OCI-LY7 (cell line): Measurements from ENCODE around the gene NAA25. TPM values are rescaled to one million over a fixed set of nuclear protein-coding genes. Genes with fewer than 3 reads are reported as not detected.

Experiments
- BruUV-seq: library from RNA; stranded (reverse); fragments of 400-500 nt; replicated peaks from 2 replicates; lab custom pipeline; 2021; lab: Mats Ljungman, UMichigan
- CTCF ChIA-PET: fragments of 300-600 bp; sonication (Branson Sonifier 250); formaldehyde crosslinking; loops from one replicate; lab custom pipeline; 2022; ENCODE audit warnings: antibody characterized with exemption; ENCODE audit not compliant: unreplicated experiment; lab: Charles Lee
- POLR2A ChIA-PET: fragments of 300-600 bp; sonication (Branson Sonifier 250); formaldehyde crosslinking; loops from one replicate; lab custom pipeline; 2022; ENCODE audit warnings: antibody characterized with exemption; lab: Charles Lee
- DNase-seq: peaks from one replicate; pipeline ENCODE4 v3.0.0-alpha.2; 2015; ENCODE audit warnings: low spot score
- H2AFZ ChIP-seq: fragments of 200-600 bp; sonication (generic), shearing (Covaris generic); 2 replicates; pipeline ENCODE4 v1.6.1; 2014; ENCODE audit warnings: mild to moderate bottlenecking, antibody characterized with exemption, low read length, moderate library complexity
- H3K27ac ChIP-seq: fragments of 200-600 bp; sonication (generic); 2 replicates; pipeline ENCODE4 v1.5.1; 2014; ENCODE audit warnings: mixed run types, low read depth, mild to moderate bottlenecking, moderate library complexity, low read length, inconsistent platforms; ENCODE audit not compliant: poor library complexity, severe bottlenecking
- H3K36me3 ChIP-seq: fragments of 200-600 bp; sonication (generic); 2 replicates; pipeline ENCODE4 v1.6.1; 2014; ENCODE audit warnings: mild to moderate bottlenecking, antibody characterized with exemption, low read length, moderate library complexity, mixed read lengths; ENCODE audit not compliant: insufficient read depth
- H3K4me1 ChIP-seq: fragments of 200-600 bp; sonication (generic); 2 replicates; pipeline ENCODE4 v1.5.1; 2014; ENCODE audit warnings: mild to moderate bottlenecking, low read length; ENCODE audit not compliant: insufficient read depth, poor library complexity, severe bottlenecking
- H3K4me2 ChIP-seq: fragments of 200-600 bp; sonication (generic); 2 replicates; pipeline ENCODE4 v1.6.1; 2014; ENCODE audit warnings: mild to moderate bottlenecking, low read length
- H3K4me3 ChIP-seq: fragments of 200-600 bp; sonication (generic); 2 replicates; pipeline ENCODE4 v1.5.1; 2014; ENCODE audit warnings: mild to moderate bottlenecking, low read depth, low read length; ENCODE audit not compliant: poor library complexity, severe bottlenecking
- H3K79me2 ChIP-seq: fragments of 200-600 bp; sonication (generic); 2 replicates; pipeline ENCODE4 v1.6.1; 2016; ENCODE audit warnings: low read depth, mild to moderate bottlenecking, low read length, moderate library complexity, mixed read lengths; ENCODE audit not compliant: insufficient read depth
- H3K9me2 ChIP-seq: fragments of 200-600 bp; sonication (generic); 2 replicates; pipeline ENCODE4 v1.6.1; 2016; ENCODE audit warnings: mild to moderate bottlenecking, low read length, mixed read lengths; ENCODE audit not compliant: insufficient read depth
- H3K9me3 ChIP-seq: fragments of 200-600 bp; sonication (generic); 2 replicates; pipeline ENCODE4 v1.6.1; 2014; ENCODE audit warnings: mild to moderate bottlenecking, mixed run types, low read length, mixed read lengths
- H4K20me1 ChIP-seq: fragments of 200-600 bp; sonication (generic); 2 replicates; pipeline ENCODE4 v1.6.1; 2014; ENCODE audit warnings: mild to moderate bottlenecking, antibody characterized with exemption, low read length, moderate library complexity, mixed read lengths; ENCODE audit not compliant: insufficient read depth
- CTCF ChIP-seq: fragments of 200-600 bp; sonication (generic); conservative IDR thresholded peaks from 2 replicates; pipeline ENCODE4 v1.5.1; 2014; ENCODE audit warnings: mild to moderate bottlenecking, antibody characterized with exemption, low read length, moderate library complexity, mixed read lengths
- EZH2phosphoT487 ChIP-seq: fragments of 200-600 bp; sonication (generic); IDR thresholded peaks from 2 replicates; pipeline ENCODE4 v1.6.1; 2018; ENCODE audit warnings: low read depth, borderline replicate concordance, mild to moderate bottlenecking, mixed run types, antibody characterized with exemption, low read length, moderate library complexity, mixed read lengths
- intact Hi-C: fragments of 100-400 bp; cut with micrococcal nuclease; formaldehyde crosslinking; loops from one replicate; pipeline ENCODE4 v1.10.0; 2022; ENCODE audit not compliant: unreplicated experiment
- total RNA-seq, 2 experiments: library from RNA; depleted of rRNA in 1 of 2; stranded (reverse); fragments of >200 nt in 1 of 2; shearing (Covaris generic) in 1 of 2; gene quantifications; 2 replicates each; pipeline ENCODE4 v1.2.3, GENCODE V29; 2014 to 2022

The NAA25 gene
- total RNA-seq, 2 experiments from 2014 or later, result 27.4 to 50.3 TPM

DNA sequence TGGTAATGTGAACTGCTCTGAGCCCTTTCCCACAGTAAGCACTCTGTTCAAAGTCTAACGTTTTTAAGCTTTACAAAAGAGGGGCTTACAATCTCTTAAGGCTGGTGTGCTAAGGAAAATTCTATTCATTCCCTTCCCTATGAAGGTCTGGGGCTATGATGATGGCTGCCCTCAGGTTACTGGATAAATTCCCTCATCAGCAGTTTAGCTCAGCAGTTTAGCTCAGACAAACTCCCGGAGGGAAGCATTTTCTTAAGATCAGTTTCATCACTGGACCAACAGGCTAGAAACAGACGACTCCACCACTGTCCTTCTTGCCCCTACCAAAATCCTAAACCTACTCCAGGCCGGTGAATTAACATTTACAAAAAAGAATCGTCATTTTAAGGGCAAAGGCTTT lies 76.3 kb downstream of the NAA25 start:
- BruUV-seq, result no TSS peak
- H3K36me3 ChIP-seq, result peaks cover 88% of the 10 kb centered on the region
- no peaks in the 10 kb centered on the region for H3K9me2 ChIP-seq
- H3K9me3 ChIP-seq, result no peaks in the 10 kb centered on the region
- CTCF ChIA-PET, result no interaction called here
- no peaks in the 10 kb centered on the region for H3K79me2 ChIP-seq
- intact Hi-C loops, result no loop called here
- POLR2A ChIA-PET, result no interaction called here
- no peak for TF ChIP-seq CTCF
- TF ChIP-seq EZH2phosphoT487, result no peak
- no peak for DNase-seq
- H3K4me2 ChIP-seq, result no peak overlapping the region
- no peak overlapping the region for H2AFZ ChIP-seq
- no peak overlapping the region for H3K4me3 ChIP-seq
- no peak overlapping the region for H3K27ac ChIP-seq
- H4K20me1 ChIP-seq, result no peaks in the 10 kb centered on the region
- no peaks in the 10 kb centered on the region for H3K4me1 ChIP-seq

- intact Hi-C loops, result no loop called here
- no peaks in the 10 kb centered on the region for H3K9me2 ChIP-seq
- POLR2A ChIA-PET, result interaction anchor here (0.6 kb wide), 2 partner anchors 19 to 26 kb away, joined by 3 to 4 read pairs; no protein-coding TSS in a partner anchor
- H3K9me3 ChIP-seq, result no peaks in the 10 kb centered on the region
- peaks cover 85% of the 10 kb centered on the region for H3K36me3 ChIP-seq
- H3K27ac ChIP-seq, result no peak overlapping the region
- H2AFZ ChIP-seq, result no peak overlapping the region
- DNase-seq, result no peak
- no peaks in the 10 kb centered on the region for H3K79me2 ChIP-seq
- TF ChIP-seq EZH2phosphoT487 (no peak), CTCF (no peak)
- no TSS peak for BruUV-seq
- H3K4me1 ChIP-seq, result peaks cover 5% of the 10 kb centered on the region
- H4K20me1 ChIP-seq, result peaks cover 1% of the 10 kb centered on the region; the same call in 1 of the 2 replicates
- no peak overlapping the region for H3K4me3 ChIP-seq
- H3K4me2 ChIP-seq, result no peak overlapping the region
- CTCF ChIA-PET, result no interaction called here
Observed at GRCh38 chr12:112031472-112031871, 77.1 kb downstream of the NAA25 start.

DNA sequence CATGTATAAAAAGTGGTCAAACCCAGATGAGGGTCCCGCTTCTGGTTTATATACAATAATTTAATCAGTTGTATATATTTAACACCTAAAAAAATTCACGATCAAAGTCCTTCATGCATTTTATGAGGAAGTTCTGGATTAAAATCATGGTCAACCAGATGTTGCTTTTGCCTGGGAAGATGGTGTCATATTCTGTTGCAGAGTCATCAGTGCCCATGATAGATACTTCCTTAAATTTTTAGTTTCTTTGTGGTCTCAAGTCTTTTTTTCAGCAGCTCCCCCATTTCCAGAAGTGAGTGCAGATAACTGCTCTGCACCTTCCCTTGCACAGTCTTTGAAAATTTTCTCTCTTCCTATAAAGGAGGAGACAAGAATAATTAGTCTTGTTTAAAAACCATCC lies 79.3 kb downstream of the NAA25 start:
- no peak for DNase-seq
- H3K4me2 ChIP-seq, result no peak overlapping the region
- no peaks in the 10 kb centered on the region for H3K9me3 ChIP-seq
- peaks cover 15% of the 10 kb centered on the region for H3K4me1 ChIP-seq
- no peak overlapping the region for H3K27ac ChIP-seq
- TF ChIP-seq CTCF, result no peak
- TF ChIP-seq EZH2phosphoT487, result no peak
- no peak overlapping the region for H2AFZ ChIP-seq
- H3K36me3 ChIP-seq, result peaks cover 87% of the 10 kb centered on the region
- intact Hi-C loops, result no loop called here
- ChIA-PET POLR2A (interaction anchor here (0.5 to 1.0 kb wide), 2 partner anchors 8 to 15 kb away, joined by 3 to 5 read pairs; no protein-coding TSS in a partner anchor), CTCF (no interaction called here)
- no peak overlapping the region for H3K4me3 ChIP-seq
- peaks cover 9% of the 10 kb centered on the region; the same call in 1 of the 2 replicates for H4K20me1 ChIP-seq
- no TSS peak for BruUV-seq
- no peaks in the 10 kb centered on the region for H3K79me2 ChIP-seq
- no peaks in the 10 kb centered on the region for H3K9me2 ChIP-seq
